Left renal pelvis (tissue), 4 donors: ENCODE results near the gene TM2D3. TPM values are rescaled to one million over a fixed set of nuclear protein-coding genes. Genes with fewer than 3 reads are reported as not detected.

Source experiments
- DNase-seq, 4 donors: peaks; one replicate each; pipeline ENCODE4 v3.0.0-alpha.2; 2013; ENCODE audit warnings: low read depth in 4 of 4, low spot score in 3 of 4
- polyA plus RNA-seq, 4 donors: library from polyadenylated mRNA; unstranded; fragments of 120-200 nt; gene quantifications; one replicate each; pipeline ENCODE4 v1.2.1, GENCODE V29; 2013; ENCODE audit not compliant: insufficient read length in 4 of 4

The TM2D3 gene
- polyA plus RNA-seq, 4 donors: 63.5 to 73.2 (median 69.8) TPM

- DNase-seq: no peak
These were observed 26.2 kb downstream of the TM2D3 start for GRCh38 chr15:101625980-101626379.

- no peak for DNase-seq
These were observed 27.0 kb downstream of the TM2D3 start for GRCh38 chr15:101625184-101625583.

GRCh38 chr15:101623367-101624304 is 28.5 kb downstream of the TM2D3 start:
- no peak for DNase-seq

- no peak for DNase-seq
These were observed 30.2 kb downstream of the TM2D3 start for GRCh38 chr15:101621961-101622360.

- no peak for DNase-seq
These were observed 31.5 kb downstream of the TM2D3 start for GRCh38 chr15:101620671-101621070.

- DNase-seq: no peak
These were observed 32.6 kb downstream of the TM2D3 start for GRCh38 chr15:101619615-101619865.

GRCh38 chr15:101618851-101619614 is 33.1 kb downstream of the TM2D3 start:
- no peak for DNase-seq

- DNase-seq: no peak
These were observed 34.1 kb downstream of the TM2D3 start for GRCh38 chr15:101618076-101618475.

GRCh38 chr15:101617390-101617965 is 34.7 kb downstream of the TM2D3 start:
- no peak for DNase-seq

GRCh38 chr15:101615986-101616848 is 36.0 kb downstream of the TM2D3 start:
- DNase-seq: peak; percentile 36 to 53 (median 46)

- DNase-seq: no peak
These were observed 36.7 kb downstream of the TM2D3 start for GRCh38 chr15:101615414-101615985.

- no peak for DNase-seq
These were observed 37.4 kb downstream of the TM2D3 start for GRCh38 chr15:101614761-101615160.

- DNase-seq: no peak
These were observed 38.1 kb downstream of the TM2D3 start for GRCh38 chr15:101614001-101614585.

- peak; percentile 44 to 67 (median 63) for DNase-seq
These were observed 38.8 kb downstream of the TM2D3 start for GRCh38 chr15:101613130-101614000.

- DNase-seq: no peak
These were observed 39.5 kb downstream of the TM2D3 start for GRCh38 chr15:101612676-101613075.

- DNase-seq: no peak
These were observed 40.4 kb downstream of the TM2D3 start for GRCh38 chr15:101611580-101612299.

GRCh38 chr15:101611007-101611406 is 41.2 kb downstream of the TM2D3 start:
- no peak for DNase-seq

GRCh38 chr15:101610611-101611000 is 41.6 kb downstream of the TM2D3 start:
- no peak for DNase-seq
